Endodermal cell (in vitro differentiated cells): ENCODE measurements around the gene LARP6. TPM values are rescaled to one million over a fixed set of nuclear protein-coding genes. Genes with fewer than 3 reads are reported as not detected.

Experiments used
- DNase-seq: peaks from one replicate; pipeline ENCODE4 v3.0.0-alpha.2; 2017
- H3K27ac ChIP-seq: 2 replicates; pipeline ENCODE4 v1.5.1; 2013; ENCODE audit warnings: mild to moderate bottlenecking, low read depth, low read length, moderate library complexity
- H3K27me3 ChIP-seq: 2 replicates; pipeline ENCODE4 v1.6.1; 2013; ENCODE audit warnings: mild to moderate bottlenecking, low read length, moderate library complexity; ENCODE audit not compliant: insufficient read depth, control insufficient read depth, poor library complexity, severe bottlenecking
- H3K36me3 ChIP-seq: 2 replicates; pipeline ENCODE4 v1.7.0; 2013; ENCODE audit warnings: mild to moderate bottlenecking, low read length, moderate library complexity; ENCODE audit not compliant: control insufficient read depth, insufficient read depth
- H3K4me1 ChIP-seq: one replicate; pipeline ENCODE4 v1.7.0; 2013; ENCODE audit warnings: low read length; ENCODE audit not compliant: control insufficient read depth, insufficient read depth
- H3K4me3 ChIP-seq: 2 replicates; pipeline ENCODE4 v1.5.1; 2013; ENCODE audit warnings: mild to moderate bottlenecking, low read length, moderate library complexity
- H3K9ac ChIP-seq: 2 replicates; pipeline ENCODE4 v1.6.1; 2013; ENCODE audit warnings: mild to moderate bottlenecking, low read length, moderate library complexity; ENCODE audit not compliant: poor library complexity, severe bottlenecking; ENCODE audit errors: extremely low read depth
- H3K9me3 ChIP-seq: 2 replicates; pipeline ENCODE4 v1.6.1; 2013; ENCODE audit warnings: mild to moderate bottlenecking, low read length, moderate library complexity; ENCODE audit not compliant: control insufficient read depth
- H3K27ac Mint-ChIP-seq: 2 replicates; pipeline ENCODE4 v1.8.0; 2020; ENCODE audit warnings: mixed read lengths
- H3K27me3 Mint-ChIP-seq: 2 replicates; pipeline ENCODE4 v1.8.0; 2021; ENCODE audit warnings: mild to moderate bottlenecking, mixed read lengths; ENCODE audit not compliant: insufficient read depth
- H3K36me3 Mint-ChIP-seq: 2 replicates; pipeline ENCODE4 v1.8.0; 2020; ENCODE audit warnings: low read depth, mixed read lengths
- H3K4me1 Mint-ChIP-seq: 2 replicates; pipeline ENCODE4 v1.8.0; 2020; ENCODE audit warnings: mixed read lengths
- H3K4me3 Mint-ChIP-seq: 2 replicates; pipeline ENCODE4 v1.8.0; 2020; ENCODE audit warnings: mild to moderate bottlenecking, moderate library complexity, mixed read lengths
- H3K9me3 Mint-ChIP-seq: 2 replicates; pipeline ENCODE4 v1.8.0; 2020; ENCODE audit warnings: mild to moderate bottlenecking, mixed read lengths
- CTCF ChIP-seq: fragments of 200-600 bp; sonication (generic); conservative IDR thresholded peaks from 2 replicates; pipeline ENCODE4 v1.5.0; 2021; ENCODE audit warnings: antibody characterized with exemption, mild to moderate bottlenecking
- WGBS, 2 experiments: methylation state at CpG; one replicate each; pipeline versions ENCODE4 v1.1.5 to v1.1.7; 2013; ENCODE audit warnings: missing lambda C conversion rate in 2 of 2, mixed read lengths in 1 of 2; ENCODE audit not compliant: insufficient coverage in 1 of 2, insufficient read length in 1 of 2; 5-methylcytosine and 5-hydroxymethylcytosine counted together
- total RNA-seq, 2 donors: library from RNA; stranded (reverse); fragmentation: NEBNext Ultra II Directional in 1 of 2; extraction: Animal tissue kit (Norgen Biotek cat#: 25700) in 1 of 2; gene quantifications; 2 replicates in 1 of 2; 3 replicates in 1 of 2; pipeline ENCODE4 v1.2.1, GENCODE V29; 2021

Gene LARP6
- total RNA-seq, 2 donors from 2014 or later, result 24.0 to 24.9 TPM

DNA sequence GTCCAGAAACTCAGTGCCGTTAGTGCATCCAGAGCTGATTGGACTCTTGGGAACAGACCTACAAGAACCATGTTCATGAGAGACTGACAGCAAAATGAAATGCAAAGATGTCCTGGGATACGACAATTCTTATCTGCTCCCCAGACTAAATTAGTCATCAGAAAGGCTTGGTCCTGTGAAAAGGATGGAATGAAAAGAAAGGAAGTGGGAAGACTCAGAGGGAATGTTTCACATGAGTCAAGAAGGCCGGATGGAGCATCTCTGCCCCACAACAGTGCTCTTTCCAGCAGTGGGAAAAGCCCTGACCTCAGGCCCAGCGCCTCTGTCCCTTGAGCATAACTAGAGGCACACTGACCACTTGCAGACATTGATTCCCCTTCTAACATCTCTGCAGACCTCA, 51.3 kb downstream of the LARP6 start:
- H3K9me3 ChIP-seq, result no peaks in the 10 kb centered on the region
- TF ChIP-seq CTCF, result no peak
- H3K4me1 ChIP-seq, result no peaks in the 10 kb centered on the region
- H3K4me3 Mint-ChIP-seq, result no peak overlapping the region
- H3K27me3 Mint-ChIP-seq, result no peaks in the 10 kb centered on the region
- H3K36me3 ChIP-seq, result no peaks in the 10 kb centered on the region
- H3K36me3 Mint-ChIP-seq, result no peaks in the 10 kb centered on the region
- DNase-seq, result no peak
- peaks cover 10% of the 10 kb centered on the region for H3K9me3 Mint-ChIP-seq
- H3K4me3 ChIP-seq, result no peak overlapping the region
- H3K4me1 Mint-ChIP-seq, result peaks cover 4% of the 10 kb centered on the region
- H3K9ac ChIP-seq, result no peak overlapping the region
- H3K27ac ChIP-seq, result no peak overlapping the region
- H3K27ac Mint-ChIP-seq, result no peak overlapping the region
- 93 to 95% methylated on average over 2 to 4 of the region's 4 CpGs for WGBS, 2 experiments
- no peaks in the 10 kb centered on the region for H3K27me3 ChIP-seq

DNA sequence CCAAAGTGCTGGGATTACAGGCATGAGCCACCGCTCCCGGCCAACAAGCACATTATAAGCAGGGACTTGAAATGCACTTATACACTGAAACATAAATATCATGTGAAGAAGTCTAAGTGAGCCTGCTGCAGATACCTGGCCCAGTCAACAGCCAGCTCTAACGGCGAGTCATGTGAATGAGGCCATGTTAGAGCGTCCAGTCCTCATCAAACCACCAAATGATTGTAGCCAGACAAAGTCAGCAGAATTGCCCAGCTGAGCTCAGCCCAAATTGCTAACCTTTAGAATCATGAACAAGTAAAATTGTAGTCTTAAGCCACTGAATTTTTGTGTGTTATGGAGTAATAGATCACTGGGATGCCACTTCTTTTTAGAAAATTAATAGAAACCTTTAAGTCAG, 52.8 kb downstream of the LARP6 start:
- no peak for TF ChIP-seq CTCF
- H3K27ac Mint-ChIP-seq, result no peak overlapping the region
- WGBS, 2 experiments, result 95 to 96% methylated on average over 5 of the region's 5 CpGs
- no peaks in the 10 kb centered on the region for H3K36me3 Mint-ChIP-seq
- H3K4me1 Mint-ChIP-seq, result peaks cover 4% of the 10 kb centered on the region
- Histone ChIP-seq H3K27ac (no peak overlapping the region), H3K4me1 (no peaks in the 10 kb centered on the region), H3K27me3 (no peaks in the 10 kb centered on the region), H3K36me3 (no peaks in the 10 kb centered on the region), H3K9me3 (no peaks in the 10 kb centered on the region), H3K9ac (no peak overlapping the region), H3K4me3 (no peak overlapping the region)
- no peak overlapping the region for H3K4me3 Mint-ChIP-seq
- peak; percentile 17 for DNase-seq
- H3K27me3 Mint-ChIP-seq, result no peaks in the 10 kb centered on the region
- peaks cover 10% of the 10 kb centered on the region for H3K9me3 Mint-ChIP-seq

GRCh38 chr15:70799667-70800450, 54.1 kb downstream of the LARP6 start:
- Mint-ChIP-seq H3K9me3 (peaks cover 8% of the 10 kb centered on the region), H3K27me3 (no peaks in the 10 kb centered on the region), H3K27ac (no peak overlapping the region), H3K36me3 (no peaks in the 10 kb centered on the region), H3K4me3 (no peak overlapping the region), H3K4me1 (peaks cover 4% of the 10 kb centered on the region)
- WGBS, 2 experiments, result 87 to 93% methylated on average over 7 to 9 of the region's 9 CpGs
- Histone ChIP-seq H3K9ac (no peak overlapping the region), H3K36me3 (no peaks in the 10 kb centered on the region), H3K27ac (no peak overlapping the region), H3K9me3 (no peaks in the 10 kb centered on the region), H3K4me3 (no peak overlapping the region), H3K4me1 (no peaks in the 10 kb centered on the region), H3K27me3 (no peaks in the 10 kb centered on the region)
- no peak for TF ChIP-seq CTCF
- DNase-seq, result peak; percentile 15
